ENCODE results near the gene DMD. TPM values are rescaled to one million over a fixed set of nuclear protein-coding genes. Genes with fewer than 3 reads are reported as not detected.
"Not testable (repeated sequence)": the region's sequence is repeated elsewhere in the genome, so short reads cannot be mapped to it uniquely, and the experiment has no call there.

The DMD gene
- polyA plus RNA-seq, 1 donor: 20.9 TPM

DNA sequence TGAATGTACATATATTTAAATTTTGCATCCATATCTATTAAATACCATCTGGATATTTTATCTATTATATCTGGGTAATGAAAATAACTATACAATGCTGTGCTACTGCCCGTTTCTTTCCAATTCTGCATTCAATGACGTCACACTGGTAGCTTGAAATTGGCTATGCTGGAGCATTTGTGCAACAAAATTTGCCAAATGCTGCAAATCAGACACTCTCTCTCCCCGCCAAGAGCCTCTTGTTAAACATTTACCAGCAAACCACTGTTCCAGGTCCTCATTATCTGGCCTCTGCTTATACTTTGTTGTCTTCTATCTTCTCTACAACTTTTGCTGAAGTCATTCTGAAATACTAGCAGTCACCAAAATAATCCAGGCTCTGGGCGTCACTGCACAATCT is 1201.1 kb downstream of the DMD start:
- no peak for DNase-seq

GRCh38 chrX:31993637-31994036 is 1217.7 kb downstream of the DMD start:
- no peak for DNase-seq

DNA sequence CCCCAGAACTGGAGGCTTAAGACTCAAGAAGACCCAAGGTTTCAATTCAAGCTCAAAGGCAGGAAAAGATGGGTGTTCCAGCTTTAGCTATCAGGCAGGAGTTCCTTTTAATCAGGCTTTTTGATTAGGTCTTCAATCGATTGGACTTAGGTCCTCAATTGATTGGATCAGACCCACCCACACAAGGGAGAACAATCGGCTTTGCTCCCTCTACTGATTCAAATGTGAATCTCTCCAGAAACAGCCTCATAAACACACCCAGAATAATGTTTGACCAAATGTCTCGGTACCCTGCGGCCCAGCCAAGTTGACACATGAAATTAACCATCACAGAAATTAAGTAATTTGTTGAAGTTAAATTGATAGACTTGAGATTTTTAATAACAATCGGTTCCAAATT is 1222.4 kb downstream of the DMD start:
- no peak for DNase-seq

GRCh38 chrX:31981546-31982062 is 1229.7 kb downstream of the DMD start:
- no peak for DNase-seq

DNA sequence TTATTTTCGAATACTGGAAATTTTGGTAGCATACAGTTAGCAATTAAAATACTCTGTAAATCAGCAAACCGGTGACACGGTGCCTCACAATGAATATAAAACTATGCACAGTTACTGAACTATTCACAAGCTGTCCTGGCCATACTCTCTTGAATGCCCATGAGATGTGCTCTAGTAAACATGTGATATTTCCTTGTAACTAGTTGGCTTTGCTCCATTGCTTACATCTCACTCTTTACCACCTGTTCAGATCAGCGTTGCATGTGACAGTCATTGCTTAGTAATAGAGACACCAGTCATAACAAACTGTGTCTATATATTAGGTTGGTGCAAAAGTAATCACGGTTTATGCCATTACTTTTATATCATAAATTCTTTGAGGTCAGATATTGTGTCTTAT is 1241.6 kb downstream of the DMD start:
- DNase-seq: peak; percentile 17

DNA sequence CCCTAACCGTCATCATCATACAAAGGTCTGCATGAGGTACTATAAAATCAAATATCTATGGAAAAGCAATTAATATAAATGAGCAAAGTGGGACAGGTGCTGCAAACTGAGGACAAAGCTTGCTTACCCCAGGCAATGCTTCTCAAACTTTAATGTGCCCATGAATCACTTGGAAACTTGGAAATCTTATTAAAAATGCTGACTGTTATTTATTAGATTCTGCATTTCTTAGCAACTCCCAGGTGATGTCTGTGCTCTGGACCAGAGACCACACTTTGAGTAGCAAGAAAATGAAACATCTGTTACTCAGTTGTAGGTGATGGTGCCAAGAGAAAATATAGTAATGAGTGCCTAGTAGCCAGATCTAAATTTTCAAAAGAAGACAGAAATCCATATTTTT is 1249.1 kb downstream of the DMD start:
- DNase-seq: no peak

DNA sequence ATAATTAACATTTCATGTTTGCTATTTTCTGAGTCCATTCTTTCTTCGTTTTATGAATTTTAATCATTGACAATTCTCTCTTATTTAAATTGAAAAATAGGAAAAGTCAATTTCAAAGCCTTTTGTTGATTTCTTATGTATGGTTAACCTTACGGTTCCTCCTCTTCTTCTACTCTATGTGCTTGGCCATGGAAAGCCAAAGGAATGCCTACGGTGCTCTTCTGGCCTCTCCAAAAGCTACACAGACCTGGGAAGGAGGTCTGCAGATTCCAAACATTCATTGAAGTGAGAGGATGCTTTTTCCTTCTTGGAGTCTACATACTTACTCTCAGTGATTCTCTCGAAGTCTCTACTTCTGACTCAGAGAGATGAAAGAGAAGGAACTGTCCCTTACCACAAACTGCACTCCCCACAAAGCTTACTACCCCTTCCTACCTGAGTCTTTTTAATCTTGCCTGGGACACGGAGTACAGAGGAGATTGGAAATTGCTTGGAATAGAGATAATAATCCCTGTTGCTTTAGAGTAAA is 1276.4 kb downstream of the DMD start:
- DNase-seq: no peak

DNA sequence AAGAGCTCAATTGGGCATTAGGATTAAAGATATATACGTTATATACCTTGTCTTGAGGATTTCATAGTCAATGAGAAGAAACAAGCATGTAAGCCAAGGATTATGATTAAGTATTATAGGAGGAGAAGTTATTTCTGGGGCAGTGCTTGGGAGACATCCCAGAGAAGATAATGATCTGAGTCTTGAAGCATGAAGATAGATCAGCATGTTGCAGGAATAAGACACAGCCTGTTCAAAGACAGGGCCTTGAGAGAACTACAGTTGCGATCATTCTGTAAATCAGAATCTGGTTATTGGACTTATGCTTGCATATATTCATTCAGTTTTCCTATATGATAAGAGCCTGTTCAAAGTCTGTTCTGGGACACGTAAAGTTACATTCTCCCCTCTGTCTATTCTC is 1277.3 kb downstream of the DMD start:
- DNase-seq: no peak

DNA sequence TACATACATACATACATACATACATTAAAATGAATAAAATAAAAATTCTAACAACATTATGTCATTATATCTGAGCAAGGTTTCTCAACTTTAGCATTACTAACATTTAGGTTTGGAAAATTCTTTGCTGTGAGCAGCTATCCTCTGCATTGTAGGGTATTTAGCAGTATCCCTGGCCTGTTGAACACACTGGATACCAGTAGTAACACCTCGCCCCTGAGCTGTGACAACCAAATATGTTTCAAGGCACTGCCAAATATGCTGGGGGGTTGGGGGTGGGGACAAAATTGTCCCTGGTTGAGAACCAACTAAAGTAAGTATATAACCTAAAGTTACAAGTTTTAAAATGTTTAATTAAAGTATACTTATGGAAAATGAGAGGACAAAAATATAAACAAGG is 1278.6 kb downstream of the DMD start:
- no peak for DNase-seq

GRCh38 chrX:31932320-31932719 is 1279.0 kb downstream of the DMD start:
- not testable (repeated sequence) for DNase-seq

- DNase-seq: no peak
These were observed 1280.1 kb downstream of the DMD start for GRCh38 chrX:31931225-31931624.

- no peak for DNase-seq
These were observed 1282.0 kb downstream of the DMD start for GRCh38 chrX:31929366-31929765.

GRCh38 chrX:31921236-31921635 is 1290.1 kb downstream of the DMD start:
- no peak for DNase-seq

DNA sequence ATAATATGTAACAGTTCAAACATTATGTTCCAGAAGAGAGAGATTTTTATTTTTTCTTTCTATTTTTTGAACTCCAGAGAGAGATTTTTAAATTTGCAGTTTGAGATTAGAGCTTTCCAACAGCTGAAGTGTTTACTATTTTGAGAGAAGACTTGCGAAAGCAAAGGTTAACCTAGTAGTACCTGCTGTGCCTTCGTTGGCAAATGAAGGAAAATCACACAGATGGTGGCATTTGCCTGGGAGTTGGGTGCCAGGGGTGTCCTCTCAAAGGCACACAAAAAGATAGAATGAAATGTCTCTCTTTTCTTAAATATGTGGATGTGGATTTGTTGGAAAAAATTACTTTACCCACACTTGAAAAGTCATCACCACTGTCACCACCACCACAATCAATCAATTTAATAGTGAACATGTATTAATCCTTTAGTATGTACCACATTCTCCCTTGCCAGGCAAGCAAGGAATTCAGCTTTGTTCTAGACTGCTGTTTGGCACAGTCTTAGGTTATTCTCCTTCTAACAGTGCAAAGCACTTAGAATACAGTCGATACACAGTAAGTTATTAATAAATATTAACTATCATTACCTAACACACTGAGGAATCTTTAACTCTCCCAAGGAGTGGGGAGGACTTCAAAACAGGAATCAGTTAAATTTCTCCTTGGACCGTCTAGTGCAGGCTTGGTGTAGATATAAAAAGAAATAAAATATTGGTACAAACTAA is 1301.3 kb downstream of the DMD start:
- DNase-seq: no peak

GRCh38 chrX:31894152-31894551 is 1317.2 kb downstream of the DMD start:
- no peak for DNase-seq

- no peak for DNase-seq
These were observed 1317.8 kb downstream of the DMD start for GRCh38 chrX:31893525-31893924.

- no peak for DNase-seq
These were observed 1322.3 kb downstream of the DMD start for GRCh38 chrX:31889088-31889487.

GRCh38 chrX:31884535-31884934 is 1326.8 kb downstream of the DMD start:
- DNase-seq: no peak

- no peak for DNase-seq
These were observed 1339.3 kb downstream of the DMD start for GRCh38 chrX:31872007-31872406.

- no peak for DNase-seq
These were observed 1341.1 kb downstream of the DMD start for GRCh38 chrX:31870267-31870666.

- no peak for DNase-seq
These were observed 1350.7 kb downstream of the DMD start for GRCh38 chrX:31860686-31861085.

DNA sequence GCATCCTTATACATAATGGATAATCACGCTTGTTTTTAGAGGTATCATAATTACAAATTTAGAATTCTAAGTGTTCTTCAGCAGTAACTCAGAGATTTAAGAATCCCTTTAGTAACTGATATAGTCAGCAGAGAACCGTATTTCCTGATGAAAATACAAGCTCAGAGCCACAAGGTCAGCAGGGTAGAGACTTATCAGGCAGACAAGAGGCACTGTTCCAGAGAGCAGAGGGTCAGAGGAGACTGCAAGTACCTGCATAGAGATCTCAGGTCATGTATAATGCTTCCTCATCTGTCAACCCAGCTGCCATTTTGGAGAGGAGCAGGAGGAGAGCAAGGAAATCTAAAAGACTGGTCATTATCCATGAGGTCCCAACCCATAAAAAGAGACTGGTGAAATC is 1352.4 kb downstream of the DMD start:
- DNase-seq: no peak

DNA sequence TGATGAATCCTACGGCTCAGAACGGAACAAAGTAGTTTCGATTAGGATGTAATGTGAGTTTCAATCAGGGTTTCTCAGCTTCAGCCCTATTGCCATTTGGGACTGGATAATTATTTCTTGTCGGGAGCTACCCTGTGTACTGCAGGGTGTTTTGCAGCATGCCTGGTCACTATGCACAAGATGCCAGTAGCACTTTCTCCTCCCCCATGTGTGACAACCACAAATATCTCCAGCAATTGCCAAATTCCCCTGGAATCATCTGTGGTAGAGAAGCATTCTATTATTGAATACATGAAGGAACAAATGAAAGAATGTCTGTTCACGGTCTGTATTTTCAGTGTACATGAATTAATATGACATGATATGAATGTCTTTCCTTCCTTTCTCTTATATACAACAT is 1356.6 kb downstream of the DMD start:
- no peak for DNase-seq

- no peak for DNase-seq
These were observed 1359.6 kb downstream of the DMD start for GRCh38 chrX:31851761-31852160.
